Measurements from ENCODE around the gene ZNF575.

GRCh38 chr19:43519436-43520088 lies 13.4 kb upstream of the ZNF575 start:
- TF ChIP-seq, protein P1, sequence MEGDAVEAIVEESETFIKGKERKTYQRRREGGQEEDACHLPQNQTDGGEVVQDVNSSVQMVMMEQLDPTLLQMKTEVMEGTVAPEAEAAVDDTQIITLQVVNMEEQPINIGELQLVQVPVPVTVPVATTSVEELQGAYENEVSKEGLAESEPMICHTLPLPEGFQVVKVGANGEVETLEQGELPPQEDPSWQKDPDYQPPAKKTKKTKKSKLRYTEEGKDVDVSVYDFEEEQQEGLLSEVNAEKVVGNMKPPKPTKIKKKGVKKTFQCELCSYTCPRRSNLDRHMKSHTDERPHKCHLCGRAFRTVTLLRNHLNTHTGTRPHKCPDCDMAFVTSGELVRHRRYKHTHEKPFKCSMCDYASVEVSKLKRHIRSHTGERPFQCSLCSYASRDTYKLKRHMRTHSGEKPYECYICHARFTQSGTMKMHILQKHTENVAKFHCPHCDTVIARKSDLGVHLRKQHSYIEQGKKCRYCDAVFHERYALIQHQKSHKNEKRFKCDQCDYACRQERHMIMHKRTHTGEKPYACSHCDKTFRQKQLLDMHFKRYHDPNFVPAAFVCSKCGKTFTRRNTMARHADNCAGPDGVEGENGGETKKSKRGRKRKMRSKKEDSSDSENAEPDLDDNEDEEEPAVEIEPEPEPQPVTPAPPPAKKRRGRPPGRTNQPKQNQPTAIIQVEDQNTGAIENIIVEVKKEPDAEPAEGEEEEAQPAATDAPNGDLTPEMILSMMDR (conservative IDR thresholded peaks at IDR 0.05): peak; percentile 80
- no peak for TF ChIP-seq ZFX (IDR thresholded peaks at IDR 0.05)

All from C4-2B (cell line).